GM23338 (cell line): ENCODE data around the gene ACP5.

Experiments used
- CREB1 ChIP-seq: fragments of 250-450 bp; sonication (Bioruptor Pico); IDR thresholded peaks from 2 replicates; pipeline ENCODE4 v1.5.0; 2020; ENCODE audit warnings: low read depth, mild to moderate bottlenecking, moderate library complexity
- CTCF ChIP-seq, 2 experiments: fragments of 200-600 bp in 1 of 2; sonication (generic) in 1 of 2; conservative IDR thresholded peaks; 2 replicates each; pipeline versions ENCODE4 v1.5.1 to v1.6.1; 2016 to 2017; ENCODE audit warnings: antibody characterized with exemption in 2 of 2, low read depth in 2 of 2, mild to moderate bottlenecking in 2 of 2, moderate library complexity in 1 of 2
- EZH2 ChIP-seq: fragments of 200-600 bp; sonication (generic); IDR thresholded peaks from one replicate; pipeline ENCODE4 v1.8.0; 2017; ENCODE audit warnings: antibody characterized with exemption, mild to moderate bottlenecking, low read depth; ENCODE audit not compliant: unreplicated experiment
- EZH2phosphoT487 ChIP-seq: fragments of 200-600 bp; sonication (generic); IDR thresholded peaks from one replicate; pipeline ENCODE4 v1.8.1; 2018; ENCODE audit warnings: antibody characterized with exemption; ENCODE audit not compliant: unreplicated experiment
- JUNB ChIP-seq: IDR thresholded peaks from one replicate; pipeline ENCODE4 v1.6.1; 2016; ENCODE audit warnings: antibody characterized with exemption; ENCODE audit not compliant: unreplicated experiment
- NANOG ChIP-seq: IDR thresholded peaks from 2 replicates; pipeline ENCODE4 v1.6.1; 2016; ENCODE audit warnings: antibody characterized with exemption, borderline replicate concordance
- POLR2AphosphoS5 ChIP-seq: IDR thresholded peaks from 2 replicates; pipeline ENCODE4 v1.6.1; 2016; ENCODE audit warnings: antibody characterized with exemption, low read depth
- REST ChIP-seq: IDR thresholded peaks from one replicate; pipeline ENCODE4 v1.6.1; 2018; ENCODE audit warnings: antibody characterized with exemption; ENCODE audit not compliant: unreplicated experiment
- ZNF331 ChIP-seq: fragments of 250-450 bp; sonication (Bioruptor Pico); IDR thresholded peaks from 2 replicates; pipeline ENCODE4 v1.5.0; 2020; ENCODE audit warnings: low read depth, mild to moderate bottlenecking, moderate library complexity
- ZNF462 ChIP-seq: fragments of 250-450 bp; sonication (Bioruptor Pico); IDR thresholded peaks from 2 replicates; pipeline ENCODE4 v1.5.0; 2020; ENCODE audit warnings: mild to moderate bottlenecking, moderate library complexity

DNA sequence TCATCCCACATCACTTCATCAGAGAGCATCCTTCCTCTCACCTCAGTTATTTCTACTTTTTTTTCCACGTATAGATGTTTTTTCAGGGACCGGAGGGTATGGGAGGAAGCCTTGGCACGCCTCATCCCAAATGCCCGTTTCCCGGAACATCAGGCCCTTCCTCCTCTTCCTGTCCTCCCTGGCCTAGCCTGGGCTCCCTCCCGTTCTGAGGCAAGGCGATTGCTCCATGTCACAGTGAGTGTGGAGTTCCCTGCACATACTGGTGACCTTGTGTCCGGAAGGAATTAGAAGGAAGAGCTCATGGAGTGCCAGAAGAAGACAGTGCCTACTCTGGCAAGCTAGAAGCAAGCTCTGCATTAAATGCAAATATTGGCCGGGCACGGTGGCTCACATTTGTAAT lies 18.7 kb upstream of the ACP5 start:
- TF ChIP-seq REST (no peak), CTCF (conservative IDR thresholded peaks at IDR 0.05; ENCODE audit: low read depth in 2 of 2) (no peak), POLR2AphosphoS5 (no peak), JUNB (no peak), CREB1 (CRISPR knock-in tag) (no peak), EZH2phosphoT487 (no peak), EZH2 (no peak), ZNF462 (CRISPR knock-in tag) (no peak), NANOG (no peak), ZNF331 (CRISPR knock-in tag) (no peak)
